H1 (cell line): ENCODE data around the gene NLRX1. TPM values are rescaled to one million over a fixed set of nuclear protein-coding genes. Genes with fewer than 3 reads are reported as not detected.

Experiments
- SUZ12 ChIP-seq: fragments of 200-600 bp; sonication (generic); IDR thresholded peaks from 2 replicates; pipeline ENCODE4 v1.6.1; 2012; ENCODE audit warnings: mild to moderate bottlenecking, inconsistent platforms, low read length, moderate library complexity, mixed read lengths
- polyA plus RNA-seq, 7 experiments: library from polyadenylated mRNA; depleted of rRNA in 3 of 7; stranded (reverse) in 5 of 7; unstranded in 2 of 7; fragments of >200 nt in 5 of 7; fragments of 200-250 nt in 2 of 7; gene quantifications; 1 replicate in 5 of 7; 2 replicates in 1 of 7; 4 replicates in 1 of 7; pipeline versions ENCODE4 v1.2.1 to v1.2.3, GENCODE V29; 2011 to 2013; ENCODE audit warnings: missing spikeins in 2 of 7, mixed read lengths in 2 of 7
- total RNA-seq: library from RNA; stranded (reverse); fragmentation: NEBNext Ultra II Directional; extraction: Animal tissue kit (Norgen Biotek cat#: 25700); gene quantifications from 2 replicates; pipeline ENCODE4 v1.2.1, GENCODE V29; 2021

NLRX1 gene
- total and polyA plus RNA-seq, 2 of the 8 experiments (the other 6 are each of a cell fraction or from before 2014, with no cell fraction given), result 13.2 to 18.6 TPM

- no peak for TF ChIP-seq SUZ12
These were observed 37.3 kb downstream of the NLRX1 start, which contains the start of gene CBL (continued) for GRCh38 chr11:119205574-119206510.
